Stimulated activated naive CD8-positive, alpha-beta T cell treated with anti-CD3 and anti-CD28 coated beads, Interleukin-15, Interleukin-2, amounts not matched to agents 100 ng/mL and 50 ng/mL, for 24 hours (primary cell): ENCODE measurements around the gene PRPF38B.
A peak's percentile ranks its signal among the peaks of the same experiment; 100 is the strongest.
"Not testable (repeated sequence)": the region's sequence is repeated elsewhere in the genome, so short reads cannot be mapped to it uniquely, and the experiment has no call there.

Source experiments
- H3K27ac Mint-ChIP-seq: one replicate; pipeline ENCODE4 v1.8.0; 2021; ENCODE audit warnings: mild to moderate bottlenecking, mixed read lengths
- H3K27me3 Mint-ChIP-seq: one replicate; pipeline ENCODE4 v1.8.0; 2021; ENCODE audit warnings: mixed read lengths
- H3K36me3 Mint-ChIP-seq: one replicate; pipeline ENCODE4 v1.8.0; 2021; ENCODE audit warnings: low read depth, mixed read lengths
- H3K4me1 Mint-ChIP-seq: one replicate; pipeline ENCODE4 v1.8.0; 2021; ENCODE audit warnings: low read depth, mixed read lengths
- H3K4me3 Mint-ChIP-seq: one replicate; pipeline ENCODE4 v1.8.0; 2021; ENCODE audit warnings: mild to moderate bottlenecking, mixed read lengths
- H3K9me3 Mint-ChIP-seq: one replicate; pipeline ENCODE4 v1.8.0; 2021; ENCODE audit warnings: mixed read lengths

PRPF38B gene

DNA sequence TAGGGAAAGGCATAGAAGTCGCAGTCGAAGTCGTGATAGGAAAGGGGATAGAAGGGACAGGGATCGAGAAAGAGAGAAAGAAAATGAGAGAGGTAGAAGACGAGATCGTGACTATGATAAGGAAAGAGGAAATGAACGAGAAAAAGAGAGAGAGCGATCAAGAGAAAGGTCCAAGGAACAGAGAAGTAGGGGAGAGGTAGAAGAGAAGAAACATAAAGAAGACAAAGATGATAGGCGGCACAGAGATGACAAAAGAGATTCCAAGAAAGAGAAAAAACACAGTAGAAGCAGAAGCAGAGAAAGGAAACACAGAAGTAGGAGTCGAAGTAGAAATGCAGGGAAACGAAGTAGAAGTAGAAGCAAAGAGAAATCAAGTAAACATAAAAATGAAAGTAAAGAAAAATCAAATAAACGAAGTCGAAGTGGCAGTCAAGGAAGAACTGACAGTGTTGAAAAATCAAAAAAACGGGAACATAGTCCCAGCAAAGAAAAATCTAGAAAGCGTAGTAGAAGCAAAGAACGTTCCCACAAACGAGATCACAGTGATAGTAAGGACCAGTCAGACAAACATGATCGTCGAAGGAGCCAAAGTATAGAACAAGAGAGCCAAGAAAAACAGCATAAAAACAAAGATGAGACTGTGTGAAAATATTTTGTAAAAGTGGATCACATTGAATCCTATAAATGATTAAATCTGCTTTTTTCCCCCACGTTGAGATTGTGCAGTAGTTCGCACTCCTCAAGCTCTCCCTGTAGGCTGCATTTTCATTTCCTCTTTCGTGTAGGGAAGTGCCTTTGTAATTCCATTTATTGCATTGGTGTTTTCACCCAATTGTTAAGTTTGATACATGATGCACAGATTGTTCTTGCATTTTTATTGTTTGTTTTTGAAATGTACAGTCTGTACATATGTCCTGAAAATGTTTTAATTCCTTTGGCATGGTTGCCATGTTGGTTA is 7.5 kb downstream of the PRPF38B start:
- peak overlapping the region; percentile 83 for H3K27ac Mint-ChIP-seq
- no peaks in the 10 kb centered on the region for H3K27me3 Mint-ChIP-seq
- H3K4me3 Mint-ChIP-seq: peak overlapping the region; percentile 64
- H3K9me3 Mint-ChIP-seq: no peaks in the 10 kb centered on the region
- peaks cover 74% of the 10 kb centered on the region for H3K4me1 Mint-ChIP-seq
- peaks cover 74% of the 10 kb centered on the region for H3K36me3 Mint-ChIP-seq

GRCh38 chr1:108701176-108701849 is 9.2 kb downstream of the PRPF38B start:
- peaks cover 61% of the 10 kb centered on the region for H3K36me3 Mint-ChIP-seq
- peaks cover 63% of the 10 kb centered on the region for H3K4me1 Mint-ChIP-seq
- peak overlapping the region; percentile 13 for H3K27ac Mint-ChIP-seq
- H3K4me3 Mint-ChIP-seq: no peak overlapping the region
- H3K27me3 Mint-ChIP-seq: no peaks in the 10 kb centered on the region
- no peaks in the 10 kb centered on the region for H3K9me3 Mint-ChIP-seq

DNA sequence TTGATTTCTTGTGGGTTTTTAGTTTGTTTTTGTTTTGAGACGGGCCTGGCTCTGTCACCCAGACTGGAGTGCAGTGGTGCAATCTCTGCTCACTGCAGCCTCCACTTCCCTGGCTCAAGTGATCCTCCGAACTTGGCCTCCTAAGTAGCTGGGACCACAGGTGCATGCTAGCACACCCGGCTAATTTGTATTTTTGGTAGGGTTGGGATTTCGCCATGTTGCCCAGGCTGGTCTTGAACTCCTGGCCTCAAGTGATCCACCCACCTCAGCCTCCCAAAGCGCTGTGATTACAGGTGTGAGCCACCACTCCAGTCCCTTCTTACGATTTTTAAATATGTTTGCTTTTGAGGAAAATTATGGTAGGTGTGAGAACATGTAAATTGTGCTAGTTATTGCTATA is 10.0 kb downstream of the PRPF38B start:
- peaks cover 53% of the 10 kb centered on the region for H3K36me3 Mint-ChIP-seq
- H3K4me3 Mint-ChIP-seq, H3K27me3 Mint-ChIP-seq, H3K9me3 Mint-ChIP-seq: not testable (repeated sequence)
- H3K27ac Mint-ChIP-seq: peak overlapping the region; percentile 24
- H3K4me1 Mint-ChIP-seq: peaks cover 55% of the 10 kb centered on the region

DNA sequence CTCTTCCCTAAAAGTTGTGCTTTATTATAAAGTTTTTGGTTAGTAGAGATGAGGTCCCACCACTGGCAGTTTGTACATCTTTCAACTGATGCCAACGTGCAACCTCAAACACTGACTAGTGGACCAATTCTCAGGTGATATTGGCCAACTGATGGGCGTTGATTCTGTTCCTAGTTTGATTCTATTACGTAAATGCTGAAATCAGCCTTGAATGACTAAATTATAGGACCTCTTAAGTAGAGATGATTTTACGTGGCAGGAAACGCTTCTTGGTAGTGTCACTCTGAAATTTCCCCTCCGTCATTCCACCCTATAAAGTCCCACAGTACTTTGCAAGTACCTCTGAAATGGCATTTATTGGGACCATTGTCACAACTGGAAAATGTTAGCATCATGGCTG is 11.8 kb downstream of the PRPF38B start:
- H3K27ac Mint-ChIP-seq: peak overlapping the region; percentile 70
- no peaks in the 10 kb centered on the region for H3K9me3 Mint-ChIP-seq
- peaks cover 42% of the 10 kb centered on the region for H3K4me1 Mint-ChIP-seq
- H3K36me3 Mint-ChIP-seq: peaks cover 35% of the 10 kb centered on the region
- H3K4me3 Mint-ChIP-seq: peak overlapping the region; percentile 54
- no peaks in the 10 kb centered on the region for H3K27me3 Mint-ChIP-seq

GRCh38 chr1:108704496-108704895 is 12.4 kb downstream of the PRPF38B start:
- no peaks in the 10 kb centered on the region for H3K9me3 Mint-ChIP-seq
- peak overlapping the region; percentile 36 for H3K27ac Mint-ChIP-seq
- peaks cover 29% of the 10 kb centered on the region for H3K36me3 Mint-ChIP-seq
- peaks cover 38% of the 10 kb centered on the region for H3K4me1 Mint-ChIP-seq
- no peaks in the 10 kb centered on the region for H3K27me3 Mint-ChIP-seq
- H3K4me3 Mint-ChIP-seq: peak overlapping the region; percentile 54

- Mint-ChIP-seq H3K9me3 (no peaks in the 10 kb centered on the region), H3K4me3 (no peak overlapping the region), H3K4me1 (peaks cover 28% of the 10 kb centered on the region), H3K27ac (no peak overlapping the region), H3K36me3 (peaks cover 8% of the 10 kb centered on the region), H3K27me3 (no peaks in the 10 kb centered on the region)
These were observed 14.5 kb downstream of the PRPF38B start for GRCh38 chr1:108706643-108707042.

DNA sequence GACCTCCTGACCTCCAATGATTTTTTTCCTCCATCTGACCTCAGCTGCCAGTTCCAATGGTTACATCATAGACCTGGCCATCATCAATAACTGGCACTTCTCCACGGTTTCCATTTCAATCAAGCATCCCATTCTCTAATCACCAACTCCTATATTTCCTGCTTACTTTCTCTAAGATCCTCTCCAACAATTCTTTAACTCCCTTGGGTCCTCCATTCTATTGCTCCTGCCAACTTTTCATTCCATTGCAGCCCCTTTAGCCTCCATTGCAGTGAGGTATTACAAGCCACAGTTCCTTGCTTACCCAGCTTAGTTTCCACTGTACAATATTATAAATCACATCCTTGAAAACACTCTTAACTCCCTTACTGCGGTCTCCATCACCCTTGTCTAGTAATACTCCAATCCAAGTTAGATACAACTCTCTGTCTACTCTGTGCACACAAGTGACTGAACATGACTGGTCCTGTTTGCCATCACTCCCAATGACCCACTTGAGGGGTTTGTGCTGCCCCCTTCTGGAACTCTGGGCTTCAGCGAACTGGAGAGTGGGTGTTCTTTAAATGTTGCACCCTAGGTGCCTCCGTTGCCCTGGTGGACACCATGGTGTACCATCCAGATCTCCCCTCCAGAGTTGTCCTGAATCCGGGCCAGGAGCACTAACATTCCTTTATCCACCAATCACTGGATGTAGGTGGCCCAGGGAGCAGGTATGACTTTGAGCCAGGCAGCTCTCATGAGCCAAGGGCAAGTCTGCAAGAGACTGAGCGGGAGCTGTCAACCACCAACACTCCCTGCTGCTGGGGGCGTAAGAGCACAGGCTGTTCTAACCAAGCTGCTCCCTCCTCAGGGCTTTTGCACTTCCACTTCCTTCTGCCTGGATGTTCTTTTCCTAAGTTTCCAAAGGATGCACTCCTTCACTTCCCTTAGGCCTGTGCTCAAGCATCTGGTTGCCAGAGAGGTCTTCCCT is 16.9 kb downstream of the PRPF38B start:
- no peaks in the 10 kb centered on the region for H3K36me3 Mint-ChIP-seq
- H3K4me3 Mint-ChIP-seq: no peak overlapping the region
- no peaks in the 10 kb centered on the region for H3K9me3 Mint-ChIP-seq
- H3K27ac Mint-ChIP-seq: no peak overlapping the region
- H3K27me3 Mint-ChIP-seq: peaks cover 5% of the 10 kb centered on the region
- peaks cover 16% of the 10 kb centered on the region for H3K4me1 Mint-ChIP-seq

DNA sequence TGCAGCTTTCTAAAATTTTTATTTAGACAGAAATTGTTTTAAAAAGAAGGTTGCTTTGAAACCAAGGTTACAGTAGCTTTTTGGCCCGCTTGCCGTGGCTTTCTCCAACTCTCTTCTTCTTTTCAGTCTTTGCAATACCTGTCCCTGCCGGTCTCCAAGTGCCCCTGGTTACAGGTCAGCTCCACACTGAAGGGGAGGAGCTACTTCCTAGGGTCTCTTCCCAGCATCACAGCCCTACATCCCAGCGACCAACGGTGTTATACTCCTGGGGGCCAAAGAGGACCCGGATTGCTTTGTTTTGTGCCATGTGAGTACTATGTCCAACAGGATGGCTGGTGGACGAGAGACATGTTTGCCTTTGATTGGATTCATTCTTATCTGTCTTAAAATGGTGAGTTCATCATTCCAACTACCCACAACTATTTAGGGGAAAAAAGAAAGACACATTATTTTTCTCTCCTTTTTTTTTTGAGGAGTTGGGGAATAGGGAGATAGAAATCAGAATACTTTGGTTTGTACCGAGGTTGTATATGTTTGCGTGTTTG is 20.6 kb downstream of the PRPF38B start, which contains the start of gene FNDC7:
Gene FNDC7, plus strand, starts transcription at position 303 of the 545 bp plus-strand sequence. Its CDS starts 26 bp downstream, at position 329.
- Mint-ChIP-seq H3K27me3 (peaks cover 5% of the 10 kb centered on the region), H3K27ac (no peak within 1 kb of the TSS), H3K36me3 (no peaks in the 10 kb centered on the region), H3K4me1 (peaks cover 6% of the 10 kb centered on the region), H3K9me3 (no peaks in the 10 kb centered on the region), H3K4me3 (no peak within 1 kb of the TSS)

DNA sequence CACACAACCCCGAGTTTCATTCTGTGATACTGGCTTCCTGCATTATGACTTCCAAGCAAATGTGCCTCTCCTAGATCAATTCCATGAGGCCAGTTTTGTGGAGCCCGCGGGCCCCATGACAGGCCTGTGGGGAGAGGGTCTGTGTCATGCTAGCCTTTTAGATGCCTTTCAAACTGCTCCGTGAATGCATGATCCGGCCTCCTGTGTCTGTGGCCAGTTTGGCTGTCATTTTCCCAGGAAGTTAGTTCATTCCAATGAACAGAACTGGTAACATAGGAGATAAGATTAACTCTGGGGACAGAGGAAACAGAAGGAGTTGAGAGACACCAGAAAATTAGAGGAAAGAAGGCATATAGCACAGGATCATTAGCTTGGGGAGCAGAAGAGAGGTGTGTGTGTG is 23.8 kb downstream of the PRPF38B start:
- no peak overlapping the region for H3K27ac Mint-ChIP-seq
- H3K36me3 Mint-ChIP-seq: no peaks in the 10 kb centered on the region

DNA sequence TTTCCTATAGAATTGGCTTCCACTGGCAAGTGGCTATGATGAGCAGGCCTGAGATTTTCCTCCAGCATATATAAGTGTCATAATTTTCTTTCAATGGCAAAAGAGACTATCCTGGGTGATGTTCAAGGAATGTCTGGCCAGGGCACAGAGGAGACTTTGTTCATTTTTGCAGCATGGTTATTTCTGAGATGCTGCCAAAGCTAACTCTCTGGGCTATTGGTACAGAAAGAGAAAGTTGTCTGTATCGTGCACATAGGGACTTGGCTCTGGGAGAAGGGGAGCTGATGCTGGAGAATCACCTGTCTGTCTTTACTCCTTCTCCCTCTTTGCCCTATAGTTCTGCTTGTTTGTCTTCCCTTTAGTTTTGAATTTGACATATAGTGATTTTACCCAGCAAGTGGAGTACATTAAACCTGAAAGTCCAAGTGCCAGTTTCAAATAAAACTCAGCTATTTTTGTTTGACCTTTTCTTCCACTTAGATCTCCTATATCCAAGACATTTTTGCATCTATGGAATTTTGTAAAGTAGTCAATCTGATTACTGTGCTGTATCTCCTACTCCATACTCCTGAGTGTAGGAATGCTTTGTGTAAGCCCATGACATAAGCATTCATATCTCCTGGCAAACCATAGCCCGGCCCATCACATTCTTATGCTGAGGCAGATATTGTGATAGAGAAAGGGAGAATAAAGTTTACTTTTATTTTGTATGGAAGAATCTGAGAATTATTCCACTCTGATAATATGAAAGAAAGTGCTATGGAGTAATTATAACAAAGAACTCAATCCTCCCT is 24.5 kb downstream of the PRPF38B start:
- Mint-ChIP-seq H3K36me3 (no peaks in the 10 kb centered on the region), H3K9me3 (no peaks in the 10 kb centered on the region), H3K27me3 (peaks cover 5% of the 10 kb centered on the region), H3K27ac (no peak overlapping the region), H3K4me3 (no peak overlapping the region), H3K4me1 (no peaks in the 10 kb centered on the region)

More for the DNA sequence above, 23.8 kb downstream of the PRPF38B start:
- no peaks in the 10 kb centered on the region for H3K4me1 Mint-ChIP-seq
- H3K4me3 Mint-ChIP-seq: no peak overlapping the region
- H3K9me3 Mint-ChIP-seq: no peaks in the 10 kb centered on the region
- peaks cover 5% of the 10 kb centered on the region for H3K27me3 Mint-ChIP-seq

- Mint-ChIP-seq H3K4me1 (no peaks in the 10 kb centered on the region), H3K4me3 (no peak overlapping the region), H3K36me3 (no peaks in the 10 kb centered on the region), H3K27ac (no peak overlapping the region), H3K9me3 (no peaks in the 10 kb centered on the region), H3K27me3 (peaks cover 5% of the 10 kb centered on the region)
These were observed 25.7 kb downstream of the PRPF38B start for GRCh38 chr1:108717774-108718316.

DNA sequence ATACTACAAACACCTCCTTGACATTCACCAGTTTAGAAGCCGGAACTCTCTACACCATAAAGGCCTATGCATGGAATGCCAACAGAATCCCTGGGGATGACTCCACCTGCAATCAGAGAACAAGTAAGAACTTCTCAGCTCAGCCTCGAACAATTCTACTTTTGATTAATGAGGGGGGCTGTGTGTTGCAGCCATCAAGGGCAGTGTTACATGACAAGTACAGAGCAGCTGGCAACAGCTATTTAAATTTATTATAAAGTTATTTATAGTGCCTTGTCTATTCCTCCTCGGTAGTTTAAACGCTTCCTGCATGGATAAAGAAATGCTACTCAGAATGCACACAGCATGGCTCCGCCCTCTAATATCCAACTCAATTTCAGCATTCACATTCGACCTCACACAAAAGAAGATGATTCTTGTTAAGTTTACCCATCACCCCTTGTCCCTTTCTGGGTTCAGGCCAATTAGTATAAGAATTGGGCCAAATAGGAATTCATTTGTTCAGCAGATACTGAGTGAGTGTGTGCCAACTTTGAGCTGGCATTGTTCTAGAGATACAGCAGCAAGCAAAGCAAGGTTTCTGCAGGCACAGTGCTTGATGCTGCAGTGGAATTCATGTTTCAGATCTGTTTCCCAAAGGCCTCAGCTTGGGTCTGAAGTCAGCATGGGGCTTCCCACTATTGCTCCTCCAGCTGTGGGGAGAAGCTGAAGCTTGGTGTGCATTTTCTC is 27.0 kb downstream of the PRPF38B start:
- no peaks in the 10 kb centered on the region for H3K4me1 Mint-ChIP-seq
- no peaks in the 10 kb centered on the region for H3K27me3 Mint-ChIP-seq
- no peak overlapping the region for H3K27ac Mint-ChIP-seq
- no peak overlapping the region for H3K4me3 Mint-ChIP-seq
- no peaks in the 10 kb centered on the region for H3K36me3 Mint-ChIP-seq
- H3K9me3 Mint-ChIP-seq: no peaks in the 10 kb centered on the region
